H1 (cell line): ENCODE results near the gene ATP6V0A1. TPM values are rescaled to one million over a fixed set of nuclear protein-coding genes. Genes with fewer than 3 reads are reported as not detected.

ENCODE experiments used
- CTCF ChIA-PET: fragments of 300-600 bp; sonication (Branson Sonifier 250); formaldehyde crosslinking; loops from one replicate; lab custom pipeline; 2021; ENCODE audit not compliant: partially characterized antibody; lab: Charles Lee
- POLR2A ChIA-PET: fragments of 300-600 bp; sonication (Branson Sonifier 250); formaldehyde crosslinking; loops from one replicate; lab custom pipeline; 2021; ENCODE audit warnings: inconsistent platforms; ENCODE audit not compliant: partially characterized antibody; lab: Charles Lee
- DNase-seq, 2 experiments: peaks; one replicate each; pipeline versions ENCODE4 v3.0.0 to v3.0.0-alpha.2; 2010 to 2022; ENCODE audit warnings: low spot score in 2 of 2, low read depth in 1 of 2, mixed read lengths in 1 of 2
- FAIRE-seq: peaks from 2 replicates; lab custom pipeline; 2011; peaks lifted over from hg19 to GRCh38; lab: Jason Lieb, UNC
- H2AFZ ChIP-seq: 2 replicates; pipeline ENCODE4 v1.8.1; 2012; ENCODE audit warnings: low read length, inconsistent platforms
- H2AK5ac ChIP-seq: 2 replicates; pipeline ENCODE4 v1.6.1; 2013; ENCODE audit warnings: low read depth, low read length
- H2BK120ac ChIP-seq: replicated peaks from 2 replicates; pipeline ENCODE3; 2013; ENCODE audit warnings: low read depth, low read length, inconsistent platforms
- H2BK12ac ChIP-seq: 2 replicates; pipeline ENCODE4 v1.6.1; 2013; ENCODE audit warnings: low read depth, low read length
- H2BK15ac ChIP-seq: 2 replicates; pipeline ENCODE4 v1.6.1; 2013; ENCODE audit warnings: low read length
- H2BK20ac ChIP-seq: 2 replicates; pipeline ENCODE4 v1.6.1; 2013; ENCODE audit warnings: low read length
- H2BK5ac ChIP-seq: 2 replicates; pipeline ENCODE4 v1.6.1; 2013; ENCODE audit warnings: low read depth, low read length
- H3K14ac ChIP-seq: 2 replicates; pipeline ENCODE4 v1.6.1; 2013; ENCODE audit warnings: inconsistent platforms; ENCODE audit not compliant: insufficient read length
- H3K18ac ChIP-seq: 2 replicates; pipeline ENCODE4 v1.6.1; 2013; ENCODE audit warnings: low read length; ENCODE audit errors: extremely low read depth
- H3K23ac ChIP-seq: 2 replicates; pipeline ENCODE4 v1.6.1; 2013; ENCODE audit warnings: inconsistent platforms; ENCODE audit not compliant: insufficient read length
- H3K23me2 ChIP-seq: 2 replicates; pipeline ENCODE4 v1.6.1; 2013; ENCODE audit warnings: low read depth, low read length
- H3K27ac ChIP-seq: 2 replicates; pipeline ENCODE4 v1.6.1; 2011; ENCODE audit warnings: low read depth, low read length, inconsistent platforms
- H3K27me3 ChIP-seq, 4 experiments: replicated peaks in 1 of 4; 1 replicate in 1 of 4; 2 replicates in 3 of 4; pipeline versions ENCODE4 v1.6.1 to v1.8.1; 2011 to 2013; ENCODE audit warnings: low read length in 3 of 4, mild to moderate bottlenecking in 3 of 4, inconsistent platforms in 2 of 4, mixed read lengths in 2 of 4, moderate library complexity in 1 of 4; ENCODE audit not compliant: control insufficient read depth in 3 of 4, insufficient read depth in 3 of 4; ENCODE audit errors: extremely low read depth in 1 of 4
- H3K36me3 ChIP-seq, 4 experiments: 2 replicates each; pipeline versions ENCODE4 v1.6.1 to v1.8.1; 2011 to 2013; ENCODE audit warnings: mild to moderate bottlenecking in 4 of 4, low read length in 3 of 4, moderate library complexity in 2 of 4, control low read depth in 1 of 4, inconsistent platforms in 1 of 4; ENCODE audit not compliant: insufficient read depth in 4 of 4, control insufficient read depth in 2 of 4
- H3K4ac ChIP-seq: replicated peaks from 2 replicates; pipeline ENCODE3; 2013; ENCODE audit warnings: low read length, low read depth, mixed read lengths, inconsistent platforms; ENCODE audit not compliant: insufficient read length
- H3K4me1 ChIP-seq, 4 experiments: replicated peaks in 1 of 4; 1 replicate in 1 of 4; 2 replicates in 3 of 4; pipeline versions ENCODE4 v1.6.1 to v1.8.1; 2011 to 2013; ENCODE audit warnings: low read length in 3 of 4, inconsistent platforms in 2 of 4, mixed read lengths in 1 of 4; ENCODE audit not compliant: insufficient read depth in 4 of 4, control insufficient read depth in 3 of 4
- H3K4me2 ChIP-seq, 2 experiments: 2 replicates each; pipeline versions ENCODE4 v1.6.1 to v1.8.1; 2011 to 2013; ENCODE audit warnings: low read depth in 2 of 2, low read length in 2 of 2, control low read depth in 1 of 2, inconsistent platforms in 1 of 2, mild to moderate bottlenecking in 1 of 2; ENCODE audit not compliant: insufficient read depth in 1 of 2
- H3K4me3 ChIP-seq, 4 experiments: fragments of 200-600, 300-600 bp in 1 of 4; sonication (generic), shearing (Covaris generic), sonication (Bioruptor Twin) in 1 of 4; 2 replicates each; pipeline versions ENCODE4 v1.5.1 to v1.8.1; 2011 to 2016; ENCODE audit warnings: low read length in 4 of 4, low read depth in 3 of 4, control low read depth in 2 of 4, inconsistent platforms in 2 of 4, mild to moderate bottlenecking in 2 of 4, mixed read lengths in 1 of 4, moderate library complexity in 1 of 4; ENCODE audit not compliant: insufficient read depth in 2 of 4; ENCODE audit errors: extremely low read depth in 1 of 4
- H3K56ac ChIP-seq: replicated peaks from 2 replicates; pipeline ENCODE3; 2013; ENCODE audit warnings: low read depth, mild to moderate bottlenecking, mixed read lengths, low read length, inconsistent platforms; ENCODE audit not compliant: insufficient read length
- H3K79me1 ChIP-seq: 2 replicates; pipeline ENCODE4 v1.6.1; 2013; ENCODE audit warnings: low read depth, low read length, control low read depth
- H3K79me2 ChIP-seq, 2 experiments: 2 replicates each; pipeline versions ENCODE4 v1.6.1 to v1.8.1; 2012 to 2013; ENCODE audit warnings: low read length in 2 of 2, mild to moderate bottlenecking in 2 of 2, inconsistent platforms in 1 of 2; ENCODE audit not compliant: insufficient read depth in 2 of 2, control insufficient read depth in 1 of 2
- H3K9ac ChIP-seq, 4 experiments: replicated peaks in 1 of 4; 1 replicate in 1 of 4; 2 replicates in 3 of 4; pipeline versions ENCODE4 v1.6.1 to v1.8.1; 2011 to 2013; ENCODE audit warnings: low read depth in 3 of 4, low read length in 3 of 4, control low read depth in 2 of 4, mild to moderate bottlenecking in 2 of 4, moderate library complexity in 2 of 4, inconsistent platforms in 1 of 4; ENCODE audit errors: extremely low read depth in 1 of 4
- H3K9me3 ChIP-seq, 2 experiments: 2 replicates each; pipeline versions ENCODE4 v1.6.1 to v1.8.1; 2012 to 2013; ENCODE audit warnings: mild to moderate bottlenecking in 2 of 2, moderate library complexity in 2 of 2, control low read depth in 1 of 2, inconsistent platforms in 1 of 2, low read depth in 1 of 2, low read length in 1 of 2, mixed read lengths in 1 of 2; ENCODE audit not compliant: insufficient read depth in 2 of 2
- H4K20me1 ChIP-seq, 2 experiments: replicated peaks in 1 of 2; 2 replicates each; pipeline versions ENCODE3 to v1.8.1; 2011 to 2013; ENCODE audit warnings: inconsistent platforms in 2 of 2, low read length in 2 of 2, mild to moderate bottlenecking in 1 of 2; ENCODE audit not compliant: insufficient read depth in 2 of 2, control insufficient read depth in 1 of 2
- H4K5ac ChIP-seq: 2 replicates; pipeline ENCODE4 v1.6.1; 2013; ENCODE audit warnings: low read length, low read depth, mixed read lengths, inconsistent platforms; ENCODE audit not compliant: insufficient read length
- H4K8ac ChIP-seq: 2 replicates; pipeline ENCODE4 v1.8.0; 2013; ENCODE audit warnings: mild to moderate bottlenecking, moderate library complexity, low read length, inconsistent platforms; ENCODE audit not compliant: insufficient read depth; ENCODE audit errors: extremely low read depth
- H4K91ac ChIP-seq: replicated peaks from 2 replicates; pipeline ENCODE3; 2013; ENCODE audit warnings: low read length, mixed read lengths, inconsistent platforms; ENCODE audit not compliant: insufficient read length
- ASH2L ChIP-seq: fragments of 200-600, 300-600 bp; sonication (generic); IDR thresholded peaks from one replicate; pipeline ENCODE4 v1.7.1; 2017; ENCODE audit warnings: low read length
- BCL11A ChIP-seq, 2 experiments: IDR thresholded peaks; one replicate each; pipeline ENCODE4 v1.6.1; 2011; ENCODE audit warnings: low read depth in 2 of 2, low read length in 2 of 2, mild to moderate bottlenecking in 2 of 2
- CHD2 ChIP-seq: IDR thresholded peaks from 2 replicates; pipeline ENCODE4 v1.6.1; 2012; ENCODE audit warnings: low read length, improper control_type of control experiment
- FOSL1 ChIP-seq: IDR thresholded peaks from 2 replicates; pipeline ENCODE4 v1.6.1; 2011; ENCODE audit warnings: mild to moderate bottlenecking, low read depth, low read length, moderate library complexity; ENCODE audit not compliant: insufficient read depth
- JUND ChIP-seq: IDR thresholded peaks from 2 replicates; pipeline ENCODE4 v1.6.1; 2011; ENCODE audit warnings: mild to moderate bottlenecking, improper control_type of control experiment, low read length
- NANOG ChIP-seq: IDR thresholded peaks from 2 replicates; pipeline ENCODE4 v1.6.1; 2011; ENCODE audit warnings: low read length, low read depth, mild to moderate bottlenecking, inconsistent platforms; ENCODE audit not compliant: insufficient read depth, poor library complexity, severe bottlenecking
- PHF8 ChIP-seq: fragments of 200-600 bp; sonication (generic); conservative IDR thresholded peaks from 2 replicates; pipeline ENCODE4 v1.7.1; 2012; ENCODE audit warnings: low read depth, mild to moderate bottlenecking, inconsistent platforms, low read length, moderate library complexity
- SIN3A ChIP-seq, 2 experiments: IDR thresholded peaks in 1 of 2; conservative IDR thresholded peaks in 1 of 2; 2 replicates each; pipeline ENCODE4 v1.6.1; 2011 to 2012; ENCODE audit warnings: low read length in 2 of 2, improper control_type of control experiment in 1 of 2, low read depth in 1 of 2, mild to moderate bottlenecking in 1 of 2
- ZNF274 ChIP-seq: IDR thresholded peaks from 2 replicates; pipeline ENCODE4 v1.7.0; 2012; ENCODE audit warnings: low read length, borderline replicate concordance; ENCODE audit errors: extremely low read depth
- WGBS, 2 experiments: shearing (Covaris generic) in 1 of 2; methylation state at CpG; one replicate each; pipeline versions ENCODE4 v1.1.6 to v1.1.7; 2013 to 2015; ENCODE audit warnings: low lambda C conversion rate in 2 of 2, mixed read lengths in 2 of 2, inconsistent platforms in 1 of 2, low coverage in 1 of 2, missing lambda C conversion rate in 1 of 2; ENCODE audit not compliant: insufficient replicate concordance in 2 of 2, insufficient coverage in 1 of 2, insufficient read length in 1 of 2; ENCODE audit errors: extremely low coverage in 1 of 2, missing lambda C conversion rate in 1 of 2; 5-methylcytosine and 5-hydroxymethylcytosine counted together
- polyA plus RNA-seq, 7 experiments: library from polyadenylated mRNA; depleted of rRNA in 3 of 7; stranded (reverse) in 5 of 7; unstranded in 2 of 7; fragments of >200 nt in 5 of 7; fragments of 200-250 nt in 2 of 7; gene quantifications; 1 replicate in 5 of 7; 2 replicates in 1 of 7; 4 replicates in 1 of 7; pipeline versions ENCODE4 v1.2.1 to v1.2.3, GENCODE V29; 2011 to 2013; ENCODE audit warnings: missing spikeins in 2 of 7, mixed read lengths in 2 of 7
- total RNA-seq: library from RNA; stranded (reverse); fragmentation: NEBNext Ultra II Directional; extraction: Animal tissue kit (Norgen Biotek cat#: 25700); gene quantifications from 2 replicates; pipeline ENCODE4 v1.2.1, GENCODE V29; 2021

Gene ATP6V0A1
- total and polyA plus RNA-seq, 2 of the 8 experiments (the other 6 are each of a cell fraction or from before 2014, with no cell fraction given), result 55.3 to 63.4 TPM

DNA sequence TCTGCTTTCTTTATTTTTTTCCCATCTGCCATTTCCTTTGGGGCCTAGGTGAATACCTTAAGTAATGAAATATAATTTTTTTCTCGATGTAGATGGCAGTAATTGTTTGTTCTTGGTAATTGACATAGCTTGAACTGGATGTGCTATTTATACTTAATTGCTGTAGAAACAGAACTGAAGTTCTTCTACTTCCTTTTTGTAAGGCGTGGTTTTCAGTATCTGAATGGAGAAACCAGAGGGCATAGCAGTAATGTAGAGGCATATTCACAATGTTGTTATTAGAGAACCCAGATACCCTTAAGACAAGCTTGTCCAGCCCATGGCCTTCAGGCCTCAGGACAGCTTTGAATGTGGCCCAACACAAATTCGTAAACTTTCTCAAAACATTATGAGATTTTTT, 16.4 kb downstream of the ATP6V0A1 start:
- Histone ChIP-seq H3K4me2 (no peak overlapping the region), H3K4me3 (no peak overlapping the region), H3K14ac (no peak overlapping the region), H3K23me2 (no peaks in the 10 kb centered on the region), H3K9ac (no peak overlapping the region), H3K23ac (no peak overlapping the region), H2AFZ (no peak overlapping the region), H4K5ac (no peak overlapping the region), H2BK120ac (no peak overlapping the region), H4K20me1 (peaks cover 0 to 2% of the 10 kb centered on the region in 2 experiments), H3K36me3 (peaks cover 8 to 53% (median 29%) of the 10 kb centered on the region in 4 experiments), H3K4ac (no peak overlapping the region), H3K27ac (no peak overlapping the region), H4K91ac (no peak overlapping the region), H3K56ac (no peak overlapping the region), H3K9me3 (no peaks in the 10 kb centered on the region), H2BK12ac (no peak overlapping the region), H3K79me1 (no peaks in the 10 kb centered on the region), H3K27me3 (no peaks in the 10 kb centered on the region), H2BK15ac (no peak overlapping the region), H3K79me2 (no peaks in the 10 kb centered on the region), H2BK5ac (no peak overlapping the region), H2AK5ac (no peak overlapping the region), H2BK20ac (no peak overlapping the region), H3K4me1 (no peaks in the 10 kb centered on the region), H4K8ac (no peak overlapping the region), H3K18ac (no peak overlapping the region)
- ChIA-PET POLR2A (interaction anchor here (0.6 kb wide), 2 partner anchors 162 to 614 kb away, joined by 3 to 4 read pairs; no protein-coding TSS in a partner anchor), CTCF (interaction anchor here (0.6 to 0.9 kb wide), 3 partner anchors 253 to 476 kb away, joined by 3 to 4 read pairs (median 3); no protein-coding TSS in a partner anchor)
- DNase-seq (no peak), FAIRE-seq (no peak)
- WGBS, 2 experiments, result 89% methylated on average over 3 of the region's 3 CpGs; no CpG with 5 or more reads in 1 of the 2 experiments
- TF ChIP-seq CHD2 (no peak), PHF8 (no peak), FOSL1 (no peak), JUND (no peak), SIN3A (conservative IDR thresholded peaks at IDR 0.05 in 1 of 2, IDR thresholded peaks at IDR 0.05 in 1 of 2; ENCODE audit: low read depth in 1 of 2, low read length in 2 of 2) (no peak), BCL11A (IDR thresholded peaks at IDR 0.05; ENCODE audit: low read depth in 2 of 2, low read length in 2 of 2) (no peak), ZNF274 (no peak), ASH2L (no peak), NANOG (no peak)
